Left lung (tissue), 10 donors: ENCODE results near the gene IDI2. TPM values are rescaled to one million over a fixed set of nuclear protein-coding genes. Genes with fewer than 3 reads are reported as not detected.

Experiments
- ATAC-seq: fragments of 200-7000 bp; cut with Tn5 transposase; one replicate; pipeline ENCODE4 v1.9.1; 2020; ENCODE audit warnings: moderate library complexity
- DNase-seq, 4 donors: peaks; one replicate each; pipeline ENCODE4 v3.0.0-alpha.2; 2013 to 2020
- H3K27ac ChIP-seq, 2 donors: fragments of 200-600 bp; sonication (generic) in 1 of 2; one replicate each; pipeline versions ENCODE4 v1.5.0 to v1.8.0; 2020 to 2021
- H3K27me3 ChIP-seq, 2 donors: fragments of 200-600 bp; sonication (generic) in 1 of 2; one replicate each; pipeline versions ENCODE4 v1.5.0 to v1.8.0; 2020 to 2021
- H3K36me3 ChIP-seq, 2 donors: fragments of 200-600 bp; sonication (generic) in 1 of 2; one replicate each; pipeline versions ENCODE4 v1.5.0 to v1.8.0; 2020 to 2021
- H3K4me1 ChIP-seq, 2 donors: fragments of 200-600 bp; one replicate each; pipeline ENCODE4 v1.8.0; 2021
- H3K4me3 ChIP-seq, 2 donors: fragments of 200-600 bp; sonication (generic) in 1 of 2; one replicate each; pipeline versions ENCODE4 v1.5.0 to v1.8.0; 2020 to 2021; ENCODE audit warnings: mild to moderate bottlenecking in 1 of 2
- H3K9me3 ChIP-seq, 2 donors: fragments of 200-600 bp; sonication (generic) in 1 of 2; one replicate each; pipeline versions ENCODE4 v1.5.0 to v1.8.0; 2020 to 2021
- CTCF ChIP-seq, 2 donors: fragments of 200-600 bp; sonication (generic) in 1 of 2; IDR thresholded peaks; one replicate each; pipeline versions ENCODE4 v1.5.0 to v1.8.0; 2021; ENCODE audit warnings: antibody characterized with exemption in 2 of 2
- intact Hi-C, 2 donors: fragments of 100-400 bp; cut with DNase I; formaldehyde crosslinking; loops; one replicate each; pipeline versions ENCODE4 v1.11.2 to v1.14.2; 2022
- polyA plus RNA-seq, 6 donors: library from polyadenylated mRNA; unstranded; fragments of 120-200 nt; gene quantifications; one replicate each; pipeline ENCODE4 v1.2.1, GENCODE V29; 2013; ENCODE audit not compliant: insufficient read length in 6 of 6
- total RNA-seq, 2 donors: library from RNA; stranded (reverse); fragmentation: NEBNext Ultra II Directional; extraction: Animal tissue kit (Norgen Biotek cat#: 25700); gene quantifications; one replicate each; pipeline ENCODE4 v1.2.1, GENCODE V29; 2021
- donor health status: DM: no; HTN: yes; CAD: no.
- donor health status: DM: no; HTN: no; CAD: no.

The IDI2 gene
- total and polyA plus RNA-seq, 8 donors = 0.17 to 0.24 (median 0.17) TPM; not detected in 5

DNA sequence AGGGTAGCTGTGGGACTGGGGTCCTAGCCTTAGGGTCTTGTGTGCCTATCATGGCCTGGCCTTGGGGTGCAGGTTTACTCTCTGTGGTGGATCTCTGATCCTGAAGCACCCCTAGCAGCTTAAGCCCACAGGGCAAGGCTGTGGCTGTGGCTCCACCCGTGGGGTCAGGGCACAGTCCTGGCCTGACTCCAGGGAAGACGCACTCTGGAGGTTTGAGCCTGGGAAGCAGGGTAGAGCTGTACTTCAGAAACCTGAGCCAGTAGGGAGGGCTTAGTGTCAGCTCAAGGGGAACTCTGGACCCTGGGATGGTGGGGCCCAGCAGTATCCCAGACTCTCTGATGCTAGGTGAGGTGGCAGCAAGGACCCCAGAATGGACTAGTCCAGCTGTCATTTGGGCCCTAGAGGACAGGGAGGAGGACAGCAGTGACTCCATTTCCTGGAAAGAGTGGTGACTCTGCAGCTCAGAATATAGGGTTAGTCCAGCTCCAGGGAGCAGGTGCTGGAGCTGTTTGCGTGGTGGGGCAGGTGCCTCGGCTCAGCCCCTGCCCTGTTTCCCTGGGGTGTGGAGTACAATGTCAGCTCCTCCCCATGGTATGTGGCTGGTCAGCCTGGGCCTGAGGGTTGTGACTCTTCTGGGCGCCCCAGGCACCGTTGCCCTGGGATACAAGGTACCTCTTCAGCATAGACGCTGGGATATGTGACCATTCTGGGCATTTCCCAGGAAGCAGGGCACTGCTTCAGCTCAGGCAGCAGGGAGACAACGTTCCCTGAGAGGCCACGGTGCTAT, 21.6 kb downstream of the IDI2 start:
- Histone ChIP-seq H3K9me3 (peaks cover 0 to 12% of the 10 kb centered on the region in 2 donors), H3K36me3 (peaks cover 0 to 100% of the 10 kb centered on the region in 2 donors), H3K27me3 (no peaks in the 10 kb centered on the region), H3K4me3 (no peak overlapping the region), H3K4me1 (no peaks in the 10 kb centered on the region), H3K27ac (no peak overlapping the region)
- ATAC-seq (no peak), DNase-seq (no peak)
- intact Hi-C loops = no loop called here
- TF ChIP-seq CTCF (IDR thresholded peaks at IDR 0.05) = no peak

DNA sequence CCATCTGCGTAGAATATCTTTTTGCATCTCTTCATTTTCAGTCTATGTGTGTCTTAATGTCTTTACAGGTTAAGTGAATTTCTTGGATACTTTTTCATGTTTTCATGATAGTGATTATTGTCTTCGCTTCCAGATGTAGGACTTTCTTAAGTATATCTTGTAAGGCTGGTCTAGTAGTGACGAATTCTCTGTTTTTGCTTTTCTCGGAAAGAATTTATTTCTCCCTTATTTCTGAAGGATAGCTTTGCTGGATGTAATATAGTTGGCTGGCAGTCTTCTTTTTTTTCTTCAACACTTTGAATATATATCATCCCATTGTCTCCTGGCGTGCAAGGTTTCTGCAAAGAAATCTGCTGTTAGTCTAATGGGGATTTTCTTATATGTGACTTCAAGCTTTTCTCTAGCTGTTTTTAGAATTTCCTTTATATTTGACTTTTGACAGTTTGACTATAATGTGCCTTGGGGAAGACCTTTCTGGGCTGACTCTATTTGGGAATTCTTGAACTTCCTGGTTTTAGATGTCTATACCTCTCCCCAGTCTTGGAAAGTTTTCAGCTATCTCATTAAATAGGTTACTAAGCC, 23.1 kb downstream of the IDI2 start:
- Histone ChIP-seq H3K4me3 (no peak overlapping the region), H3K9me3 (peaks cover 0 to 12% of the 10 kb centered on the region in 2 donors), H3K36me3 (peaks cover 0 to 100% of the 10 kb centered on the region in 2 donors), H3K27me3 (no peaks in the 10 kb centered on the region), H3K4me1 (no peaks in the 10 kb centered on the region), H3K27ac (no peak overlapping the region)
- ATAC-seq = no peak
- DNase-seq = no peak
- TF ChIP-seq CTCF (IDR thresholded peaks at IDR 0.05) = no peak
- intact Hi-C loops = no loop called here

GRCh38 chr10:997266-998022, 28.2 kb downstream of the IDI2 start:
- TF ChIP-seq CTCF (IDR thresholded peaks at IDR 0.05) = no peak
- intact Hi-C loops = no loop called here
- Histone ChIP-seq H3K27ac (no peak overlapping the region), H3K36me3 (peaks cover 0 to 100% of the 10 kb centered on the region in 2 donors), H3K9me3 (peaks cover 0 to 7% of the 10 kb centered on the region in 2 donors), H3K27me3 (no peaks in the 10 kb centered on the region), H3K4me3 (no peak overlapping the region), H3K4me1 (no peaks in the 10 kb centered on the region)
- no peak for ATAC-seq
- DNase-seq = no peak

- H3K27me3 ChIP-seq = no peaks in the 10 kb centered on the region
- intact Hi-C loops = no loop called here
- no peak overlapping the region for H3K4me3 ChIP-seq
- peaks cover 0 to 2% of the 10 kb centered on the region in 2 donors for H3K4me1 ChIP-seq
- ATAC-seq (no peak), DNase-seq (no peak)
- TF ChIP-seq CTCF (IDR thresholded peaks at IDR 0.05) = no peak
- H3K9me3 ChIP-seq = no peaks in the 10 kb centered on the region
- peaks cover 0 to 90% of the 10 kb centered on the region in 2 donors for H3K36me3 ChIP-seq
- no peak overlapping the region for H3K27ac ChIP-seq
Measured at GRCh38 chr10:996031-996430, 29.6 kb downstream of the IDI2 start.

- no peaks in the 10 kb centered on the region for H3K27me3 ChIP-seq
- no peak for ATAC-seq
- H3K36me3 ChIP-seq = peaks cover 0 to 85% of the 10 kb centered on the region in 2 donors
- DNase-seq = no peak
- H3K27ac ChIP-seq = no peak overlapping the region
- H3K9me3 ChIP-seq = no peaks in the 10 kb centered on the region
- TF ChIP-seq CTCF (IDR thresholded peaks at IDR 0.05) = no peak
- H3K4me1 ChIP-seq = peaks cover 0 to 7% of the 10 kb centered on the region in 2 donors
- intact Hi-C loops = no loop called here
- H3K4me3 ChIP-seq = no peak overlapping the region
Measured at GRCh38 chr10:995559-995926, 30.1 kb downstream of the IDI2 start.
